ENCODE data around the gene ADAMTS19. TPM values are rescaled to one million over a fixed set of nuclear protein-coding genes. Genes with fewer than 3 reads are reported as not detected.
"Not testable (repeated sequence)": the region's sequence is repeated elsewhere in the genome, so short reads cannot be mapped to it uniquely, and the experiment has no call there.

Gene ADAMTS19
- total RNA-seq, 1 donor from 2014 or later = 33.7 TPM

GRCh38 chr5:129622531-129622930, 162.4 kb downstream of the ADAMTS19 start:
- Mint-ChIP-seq H3K27ac (no peak overlapping the region), H3K4me3 (ENCODE audit: low read depth) (no peak overlapping the region), H3K27me3 (no peaks in the 10 kb centered on the region), H3K36me3 (ENCODE audit: insufficient read depth) (peaks cover 20% of the 10 kb centered on the region), H3K9me3 (ENCODE audit: low read depth) (no peaks in the 10 kb centered on the region), H3K4me1 (ENCODE audit: low read depth) (no peaks in the 10 kb centered on the region)
- TF ChIP-seq CTCF (IDR thresholded peaks at IDR 0.05; ENCODE audit: unreplicated experiment) = no peak
- DNase-seq (ENCODE audit: low spot score, unreplicated experiment) = no peak

GRCh38 chr5:129629575-129629974, 169.5 kb downstream of the ADAMTS19 start:
- Mint-ChIP-seq H3K9me3 (ENCODE audit: low read depth) (peaks cover 3% of the 10 kb centered on the region), H3K27me3 (no peaks in the 10 kb centered on the region), H3K36me3 (ENCODE audit: insufficient read depth) (peaks cover 21% of the 10 kb centered on the region), H3K27ac (no peak overlapping the region), H3K4me3 (ENCODE audit: low read depth) (no peak overlapping the region), H3K4me1 (ENCODE audit: low read depth) (no peaks in the 10 kb centered on the region)
- no peak for TF ChIP-seq CTCF (IDR thresholded peaks at IDR 0.05; ENCODE audit: unreplicated experiment)
- DNase-seq (ENCODE audit: low spot score, unreplicated experiment) = no peak

- Mint-ChIP-seq H3K4me1 (ENCODE audit: low read depth) (no peaks in the 10 kb centered on the region), H3K9me3 (ENCODE audit: low read depth) (peaks cover 6% of the 10 kb centered on the region), H3K36me3 (ENCODE audit: insufficient read depth) (peaks cover 18% of the 10 kb centered on the region), H3K27me3 (no peaks in the 10 kb centered on the region), H3K4me3 (ENCODE audit: low read depth) (no peak overlapping the region), H3K27ac (no peak overlapping the region)
- DNase-seq (ENCODE audit: low spot score, unreplicated experiment) = no peak
- TF ChIP-seq CTCF (IDR thresholded peaks at IDR 0.05; ENCODE audit: unreplicated experiment) = no peak
Observed at GRCh38 chr5:129630101-129630500, 170.0 kb downstream of the ADAMTS19 start.

- H3K4me1 Mint-ChIP-seq (ENCODE audit: low read depth) = peaks cover 1% of the 10 kb centered on the region
- no peak for TF ChIP-seq CTCF (IDR thresholded peaks at IDR 0.05; ENCODE audit: unreplicated experiment)
- no peaks in the 10 kb centered on the region for H3K27me3 Mint-ChIP-seq
- peaks cover 15% of the 10 kb centered on the region for H3K36me3 Mint-ChIP-seq (ENCODE audit: insufficient read depth)
- no peak for DNase-seq (ENCODE audit: low spot score, unreplicated experiment)
- H3K27ac Mint-ChIP-seq = no peak overlapping the region
- H3K4me3 Mint-ChIP-seq (ENCODE audit: low read depth) = no peak overlapping the region
- peaks cover 9% of the 10 kb centered on the region for H3K9me3 Mint-ChIP-seq (ENCODE audit: low read depth)
Observed at GRCh38 chr5:129631961-129632360, 171.9 kb downstream of the ADAMTS19 start.

GRCh38 chr5:129637501-129637900, 177.4 kb downstream of the ADAMTS19 start:
- not testable (repeated sequence) for H3K9me3 Mint-ChIP-seq (ENCODE audit: low read depth); DNase-seq (ENCODE audit: low spot score, unreplicated experiment); H3K4me1 Mint-ChIP-seq (ENCODE audit: low read depth); H3K27me3 Mint-ChIP-seq; H3K36me3 Mint-ChIP-seq (ENCODE audit: insufficient read depth); H3K4me3 Mint-ChIP-seq (ENCODE audit: low read depth)
- H3K27ac Mint-ChIP-seq = peak overlapping the region; percentile 43

GRCh38 chr5:129639331-129639730, 179.2 kb downstream of the ADAMTS19 start:
- Mint-ChIP-seq H3K27me3 (no peaks in the 10 kb centered on the region), H3K4me3 (ENCODE audit: low read depth) (no peak overlapping the region), H3K36me3 (ENCODE audit: insufficient read depth) (peaks cover 2% of the 10 kb centered on the region), H3K27ac (no peak overlapping the region), H3K9me3 (ENCODE audit: low read depth) (peaks cover 6% of the 10 kb centered on the region), H3K4me1 (ENCODE audit: low read depth) (peaks cover 1% of the 10 kb centered on the region)
- DNase-seq (ENCODE audit: low spot score, unreplicated experiment) = no peak
- no peak for TF ChIP-seq CTCF (IDR thresholded peaks at IDR 0.05; ENCODE audit: unreplicated experiment)

All from progenitor cell of endocrine pancreas (in vitro differentiated cells).